AG04450 (cell line): ENCODE data around the gene SPECC1L. TPM values are rescaled to one million over a fixed set of nuclear protein-coding genes. Genes with fewer than 3 reads are reported as not detected.
A peak's percentile ranks its signal among the peaks of the same experiment; 100 is the strongest.

Source experiments
- CTCF ChIA-PET: fragments of 300-600, 350-600 bp; formaldehyde crosslinking; extraction: SDS; loops from one replicate; lab custom pipeline; 2022; ENCODE audit warnings: antibody characterized with exemption, inconsistent platforms; lab: Charles Lee
- POLR2A ChIA-PET: fragments of 350-600 bp; formaldehyde crosslinking; extraction: SDS; loops from one replicate; lab custom pipeline; 2021; ENCODE audit warnings: antibody characterized with exemption, inconsistent platforms; lab: Yijun Ruan, JAX
- DNase-seq: peaks from one replicate; pipeline ENCODE4 v3.0.0-alpha.2; 2011; ENCODE audit warnings: low read depth, low spot score
- H3K27ac ChIP-seq: one replicate; pipeline ENCODE4 v1.5.1; 2012; ENCODE audit warnings: low read depth, low read length, control low read depth
- H3K27me3 ChIP-seq: one replicate; pipeline ENCODE4 v1.6.0; 2012; ENCODE audit warnings: low read length; ENCODE audit not compliant: control insufficient read depth, insufficient read depth
- H3K4me3 ChIP-seq: 2 replicates; pipeline ENCODE4 v1.5.1; 2011; ENCODE audit warnings: mild to moderate bottlenecking, low read depth, low read length, control low read depth
- H3K9me3 ChIP-seq: 2 replicates; pipeline ENCODE4 v1.5.1; 2012; ENCODE audit warnings: low read length; ENCODE audit not compliant: control insufficient read depth, insufficient read depth
- polyA plus RNA-seq: library from polyadenylated mRNA; depleted of rRNA; stranded (reverse); fragments of >200 nt; gene quantifications from 2 replicates; pipeline ENCODE4 v1.2.3, GENCODE V29; 2011
- TF ChIP-seq, protein P1 (sequence below): IDR thresholded peaks from 2 replicates; pipeline ENCODE4 v1.5.1; 2011; ENCODE audit warnings: low read depth, low read length, control low read depth, inconsistent platforms

Gene SPECC1L
- polyA plus RNA-seq, 1 experiment, result 36.4 TPM

DNA sequence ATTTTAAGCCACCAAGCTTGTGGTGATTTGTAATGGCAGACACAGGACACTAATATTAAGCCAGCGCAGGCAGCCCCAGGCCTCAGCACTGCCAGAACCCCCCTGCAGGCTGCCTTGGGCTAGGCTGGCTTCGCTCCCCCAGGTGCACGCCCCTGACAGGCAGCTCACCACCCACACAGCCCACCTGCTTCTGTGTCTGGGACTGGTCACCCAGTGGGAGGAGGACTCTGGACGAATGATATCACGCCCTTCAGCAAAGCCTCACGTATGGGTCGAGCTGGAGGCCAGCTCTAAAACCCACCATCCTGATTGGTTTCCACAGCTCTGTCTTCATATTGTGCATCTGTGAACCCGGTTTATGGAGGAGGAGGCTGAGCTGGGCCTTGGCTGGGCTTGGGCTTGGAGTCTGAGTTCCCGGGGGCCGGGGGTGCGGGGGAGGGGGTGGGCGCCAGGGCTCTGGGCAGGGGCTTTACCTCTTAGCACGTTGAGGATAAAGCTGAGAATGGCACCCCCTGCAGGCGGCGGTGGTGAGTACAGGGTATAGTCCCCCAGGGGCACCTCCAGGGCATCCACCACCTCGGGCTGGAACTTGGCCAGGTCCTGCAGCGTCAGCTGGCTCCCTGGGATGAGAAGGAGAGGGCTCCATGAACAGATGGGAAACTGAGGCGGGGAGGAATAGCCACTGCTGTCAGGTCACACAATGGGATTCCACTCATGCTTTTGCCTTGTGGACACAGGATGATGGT lies 39.5 kb upstream of the SPECC1L start:
- TF ChIP-seq, protein P1, sequence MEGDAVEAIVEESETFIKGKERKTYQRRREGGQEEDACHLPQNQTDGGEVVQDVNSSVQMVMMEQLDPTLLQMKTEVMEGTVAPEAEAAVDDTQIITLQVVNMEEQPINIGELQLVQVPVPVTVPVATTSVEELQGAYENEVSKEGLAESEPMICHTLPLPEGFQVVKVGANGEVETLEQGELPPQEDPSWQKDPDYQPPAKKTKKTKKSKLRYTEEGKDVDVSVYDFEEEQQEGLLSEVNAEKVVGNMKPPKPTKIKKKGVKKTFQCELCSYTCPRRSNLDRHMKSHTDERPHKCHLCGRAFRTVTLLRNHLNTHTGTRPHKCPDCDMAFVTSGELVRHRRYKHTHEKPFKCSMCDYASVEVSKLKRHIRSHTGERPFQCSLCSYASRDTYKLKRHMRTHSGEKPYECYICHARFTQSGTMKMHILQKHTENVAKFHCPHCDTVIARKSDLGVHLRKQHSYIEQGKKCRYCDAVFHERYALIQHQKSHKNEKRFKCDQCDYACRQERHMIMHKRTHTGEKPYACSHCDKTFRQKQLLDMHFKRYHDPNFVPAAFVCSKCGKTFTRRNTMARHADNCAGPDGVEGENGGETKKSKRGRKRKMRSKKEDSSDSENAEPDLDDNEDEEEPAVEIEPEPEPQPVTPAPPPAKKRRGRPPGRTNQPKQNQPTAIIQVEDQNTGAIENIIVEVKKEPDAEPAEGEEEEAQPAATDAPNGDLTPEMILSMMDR, result peak; percentile 25
- ChIA-PET POLR2A (interaction anchor here (0.7 kb wide), 1 partner anchor 25 kb away, joined by 5 read pairs; no protein-coding TSS in a partner anchor), CTCF (interaction anchor here (0.6 to 1.9 kb wide), 8 partner anchors 10 to 74 kb away, joined by 3 to 7 read pairs (median 4); no protein-coding TSS in a partner anchor)
- Histone ChIP-seq H3K4me3 (no peak overlapping the region), H3K27ac (no peak overlapping the region), H3K9me3 (peaks cover 8% of the 10 kb centered on the region; the same call in 1 of the 2 replicates), H3K27me3 (no peaks in the 10 kb centered on the region)
- DNase-seq, result no peak

DNA sequence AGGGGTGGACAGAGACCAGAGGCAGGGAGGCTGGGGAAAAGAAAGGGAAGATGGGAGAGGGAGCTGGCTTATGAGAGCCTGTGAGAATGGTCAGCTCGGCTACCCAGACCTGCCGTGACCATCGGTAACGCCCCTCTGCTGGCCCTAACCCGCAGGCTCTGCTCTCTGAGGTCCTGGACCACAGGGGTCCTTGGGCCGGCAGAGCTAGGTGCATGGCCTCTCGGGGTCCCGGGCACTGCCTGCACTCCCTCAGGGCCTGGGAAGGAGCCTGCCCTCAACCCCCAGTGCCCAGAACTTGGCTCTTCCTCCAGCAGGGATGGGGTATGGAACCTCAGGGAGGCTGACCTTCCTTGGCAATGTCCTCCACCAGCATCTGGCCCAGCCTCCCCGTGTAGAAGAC lies 38.9 kb upstream of the SPECC1L start:
- DNase-seq, result no peak
- CTCF ChIA-PET, result interaction anchor here (1.1 to 1.9 kb wide), 5 partner anchors 11 to 41 kb away, joined by 4 to 7 read pairs (median 4); no protein-coding TSS in a partner anchor

DNA sequence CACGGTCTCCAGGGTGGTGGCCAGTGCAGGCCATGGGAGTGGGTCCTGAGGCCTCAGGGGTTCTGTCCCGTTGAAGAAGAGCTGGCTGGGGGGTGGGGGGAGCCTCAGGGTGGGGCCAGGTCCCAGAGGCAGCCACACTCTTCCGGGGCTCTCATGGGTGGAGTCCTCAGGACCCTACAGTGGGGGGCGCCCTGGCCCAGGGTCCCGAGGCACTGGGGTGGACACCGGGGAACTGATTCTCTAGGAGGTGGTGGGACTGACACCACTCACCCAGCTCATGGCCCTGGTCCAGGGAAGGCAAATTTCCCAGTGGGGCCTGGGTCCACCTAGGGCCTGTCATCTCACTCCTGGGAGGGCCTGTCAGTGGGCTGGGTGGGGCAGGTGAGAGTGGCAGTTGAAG lies 38.5 kb upstream of the SPECC1L start:
- Histone ChIP-seq H3K27ac (no peak overlapping the region), H3K27me3 (no peaks in the 10 kb centered on the region), H3K9me3 (peaks cover 3% of the 10 kb centered on the region; the same call in 1 of the 2 replicates), H3K4me3 (no peak overlapping the region)
- DNase-seq, result no peak
- TF ChIP-seq, protein P1, result no peak
- ChIA-PET POLR2A (interaction anchor here (0.5 kb wide), 1 partner anchor 14 kb away, joined by 3 read pairs; no protein-coding TSS in a partner anchor), CTCF (interaction anchor here (1.1 to 1.9 kb wide), 3 partner anchors 10 to 42 kb away, joined by 4 to 7 read pairs (median 5); no protein-coding TSS in a partner anchor)

More for the DNA sequence above, 38.9 kb upstream of the SPECC1L start:
- Histone ChIP-seq H3K27me3 (no peaks in the 10 kb centered on the region), H3K9me3 (peaks cover 3% of the 10 kb centered on the region; the same call in 1 of the 2 replicates), H3K4me3 (no peak overlapping the region), H3K27ac (no peak overlapping the region)
- TF ChIP-seq, protein P1, result no peak
- POLR2A ChIA-PET, result interaction anchor here (0.5 to 0.7 kb wide), 2 partner anchors 15 to 25 kb away, joined by 3 to 5 read pairs; no protein-coding TSS in a partner anchor

DNA sequence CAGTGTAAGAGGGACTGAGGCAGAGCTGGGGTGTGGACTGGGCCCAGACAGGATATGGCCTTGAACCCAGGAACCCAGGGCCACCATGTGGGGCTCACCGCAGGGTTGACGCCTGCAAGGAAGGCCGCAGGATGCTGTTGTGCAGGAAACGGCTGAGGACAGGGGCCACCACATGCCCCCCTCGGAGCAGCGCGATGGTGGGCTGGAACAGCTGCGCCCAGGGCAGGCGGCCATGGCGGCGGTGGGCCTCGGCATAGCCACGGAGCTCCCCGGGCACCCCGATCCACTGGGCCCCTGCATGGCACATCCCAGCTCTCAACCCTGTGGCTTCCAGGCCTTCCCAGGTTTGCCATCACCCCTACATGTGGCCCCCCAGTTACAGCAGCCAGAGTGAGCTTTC lies 37.9 kb upstream of the SPECC1L start:
- Histone ChIP-seq H3K27me3 (no peaks in the 10 kb centered on the region), H3K4me3 (no peak overlapping the region), H3K27ac (no peak overlapping the region), H3K9me3 (peaks cover under 1% of the 10 kb centered on the region; the same call in 1 of the 2 replicates)
- POLR2A ChIA-PET, result no interaction called here
- TF ChIP-seq, protein P1, result no peak
- no peak for DNase-seq
- CTCF ChIA-PET, result no interaction called here

DNA sequence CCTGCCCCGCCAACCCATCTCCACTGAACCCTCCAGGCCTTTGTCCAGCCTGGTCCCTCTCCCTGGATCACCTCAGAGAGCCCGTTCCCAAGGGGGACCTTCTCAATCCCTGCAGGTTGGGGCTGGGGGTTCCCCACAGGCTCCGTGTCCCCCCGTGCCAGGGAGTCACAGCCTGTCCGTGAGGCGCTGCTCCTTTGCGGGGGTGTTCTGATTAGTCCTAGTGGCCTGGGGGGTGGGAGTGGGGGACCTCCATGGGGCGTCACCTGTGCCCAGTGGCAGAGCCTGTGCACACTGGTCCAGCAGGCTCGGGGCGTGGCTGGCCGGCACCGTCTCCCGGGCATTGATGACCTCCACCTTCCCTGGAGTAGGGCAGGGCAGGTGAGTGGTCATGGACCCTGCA lies 37.4 kb upstream of the SPECC1L start:
- no peaks in the 10 kb centered on the region for H3K9me3 ChIP-seq
- DNase-seq, result no peak
- TF ChIP-seq, protein P1, result no peak
- H3K4me3 ChIP-seq, result no peak overlapping the region
- H3K27ac ChIP-seq, result no peak overlapping the region
- H3K27me3 ChIP-seq, result no peaks in the 10 kb centered on the region
- ChIA-PET CTCF (no interaction called here), POLR2A (no interaction called here)
